Thymus (tissue), 11 donors: ENCODE data around the gene FKRP. TPM values are rescaled to one million over a fixed set of nuclear protein-coding genes. Genes with fewer than 3 reads are reported as not detected.

ENCODE experiments used
- DNase-seq, 9 donors: peaks; one replicate each; pipeline ENCODE4 v3.0.0-alpha.2; 2013; ENCODE audit warnings: low spot score in 9 of 9, low read depth in 6 of 9, missing footprints in 1 of 9
- H3K27ac ChIP-seq, 2 donors: one replicate each; pipeline ENCODE4 v1.5.1; 2013; ENCODE audit warnings: control low read depth in 1 of 2, low read depth in 1 of 2, low read length in 1 of 2, mild to moderate bottlenecking in 1 of 2, moderate library complexity in 1 of 2
- H3K27me3 ChIP-seq, 2 donors: one replicate each; pipeline ENCODE4 v1.5.1; 2013; ENCODE audit warnings: low read length in 1 of 2; ENCODE audit not compliant: control insufficient read depth in 2 of 2, insufficient read depth in 1 of 2
- H3K36me3 ChIP-seq, 2 donors: one replicate each; pipeline ENCODE4 v1.5.1; 2013; ENCODE audit warnings: low read length in 1 of 2, mild to moderate bottlenecking in 1 of 2, moderate library complexity in 1 of 2; ENCODE audit not compliant: control insufficient read depth in 2 of 2, insufficient read depth in 2 of 2
- H3K4me1 ChIP-seq, 2 donors: one replicate each; pipeline ENCODE4 v1.5.1; 2013; ENCODE audit warnings: low read length in 2 of 2; ENCODE audit not compliant: control insufficient read depth in 2 of 2, insufficient read depth in 2 of 2
- H3K4me3 ChIP-seq, 2 donors: one replicate each; pipeline ENCODE4 v1.5.1; 2013; ENCODE audit warnings: low read length in 2 of 2, control low read depth in 1 of 2, mild to moderate bottlenecking in 1 of 2
- H3K9me3 ChIP-seq, 2 donors: one replicate each; pipeline ENCODE4 v1.5.1; 2013; ENCODE audit warnings: low read length in 1 of 2, mild to moderate bottlenecking in 1 of 2; ENCODE audit not compliant: control insufficient read depth in 2 of 2, insufficient read depth in 1 of 2
- WGBS: extraction: QIAGEN DNeasy Blood & Tissue Kit; methylation state at CpG from one replicate; pipeline ENCODE4 v1.1.7; 2013; 5-methylcytosine and 5-hydroxymethylcytosine counted together
- polyA plus RNA-seq: library from polyadenylated mRNA; stranded (reverse); fragments of 200-250 nt; gene quantifications from one replicate; pipeline ENCODE4 v1.2.3, GENCODE V29; 2013
- total RNA-seq: library from RNA; stranded (reverse); fragments of 120-200 nt; gene quantifications from one replicate; pipeline ENCODE4 v1.2.4, GENCODE V29; 2013
- donor health status: healthy.

The FKRP gene
- total and polyA plus RNA-seq, 2 donors = 6.2 to 13.5 TPM

GRCh38 chr19:46718157-46718933 is 27.5 kb upstream of the FKRP start:
- peaks cover 42 to 47% of the 10 kb centered on the region in 2 donors for H3K36me3 ChIP-seq
- peaks cover 19 to 59% of the 10 kb centered on the region in 2 donors for H3K4me1 ChIP-seq
- peak overlapping the region; percentile 93 to 96 for H3K4me3 ChIP-seq
- peak in 5 of 9 donors; percentile 54 to 85 (median 63) for DNase-seq
- WGBS = 21% methylated on average over 17 of the region's 17 CpGs
- no peaks in the 10 kb centered on the region for H3K9me3 ChIP-seq
- no peaks in the 10 kb centered on the region for H3K27me3 ChIP-seq
- H3K27ac ChIP-seq = peak overlapping the region; percentile 97

- Histone ChIP-seq H3K9me3 (no peaks in the 10 kb centered on the region), H3K4me3 (no peak overlapping the region), H3K27ac (peak overlapping the region; percentile 97), H3K36me3 (peaks cover 49 to 52% of the 10 kb centered on the region in 2 donors), H3K27me3 (no peaks in the 10 kb centered on the region), H3K4me1 (peaks cover 17 to 61% of the 10 kb centered on the region in 2 donors)
- no peak for DNase-seq
- WGBS = 69% methylated on average over 15 of the region's 15 CpGs
These were observed 26.8 kb upstream of the FKRP start for GRCh38 chr19:46718934-46719622.

GRCh38 chr19:46719629-46720502 is 26.0 kb upstream of the FKRP start:
- peaks cover 17 to 57% of the 10 kb centered on the region in 2 donors for H3K4me1 ChIP-seq
- H3K9me3 ChIP-seq = no peaks in the 10 kb centered on the region
- WGBS = 94% methylated on average over 25 of the region's 25 CpGs
- peaks cover 57 to 60% of the 10 kb centered on the region in 2 donors for H3K36me3 ChIP-seq
- no peaks in the 10 kb centered on the region for H3K27me3 ChIP-seq
- peak overlapping the region in 1 of 2 donors; percentile 48 for H3K27ac ChIP-seq
- DNase-seq = no peak
- H3K4me3 ChIP-seq = no peak overlapping the region

- H3K4me3 ChIP-seq = no peak overlapping the region
- no peak overlapping the region for H3K27ac ChIP-seq
- peaks cover 65 to 68% of the 10 kb centered on the region in 2 donors for H3K36me3 ChIP-seq
- no peak for DNase-seq
- H3K9me3 ChIP-seq = no peaks in the 10 kb centered on the region
- no peaks in the 10 kb centered on the region for H3K27me3 ChIP-seq
- peaks cover 17 to 51% of the 10 kb centered on the region in 2 donors for H3K4me1 ChIP-seq
- 97% methylated on average over 22 of the region's 22 CpGs for WGBS
These were observed 25.2 kb upstream of the FKRP start for GRCh38 chr19:46720503-46721239.

GRCh38 chr19:46721269-46722003 is 24.4 kb upstream of the FKRP start:
- Histone ChIP-seq H3K27ac (no peak overlapping the region), H3K4me3 (no peak overlapping the region)
- WGBS = 97% methylated on average over 16 of the region's 16 CpGs

GRCh38 chr19:46722004-46722380 is 23.9 kb upstream of the FKRP start:
- DNase-seq = no peak
- Histone ChIP-seq H3K27me3 (no peaks in the 10 kb centered on the region), H3K27ac (no peak overlapping the region), H3K9me3 (no peaks in the 10 kb centered on the region), H3K4me1 (peaks cover 17 to 49% of the 10 kb centered on the region in 2 donors), H3K4me3 (no peak overlapping the region), H3K36me3 (peaks cover 79 to 81% of the 10 kb centered on the region in 2 donors)
- WGBS = 93% methylated on average over 17 of the region's 17 CpGs

More at GRCh38 chr19:46721269-46722003, 24.4 kb upstream of the FKRP start:
- peaks cover 17 to 49% of the 10 kb centered on the region in 2 donors for H3K4me1 ChIP-seq
- H3K9me3 ChIP-seq = no peaks in the 10 kb centered on the region
- no peak for DNase-seq
- H3K36me3 ChIP-seq = peaks cover 73 to 76% of the 10 kb centered on the region in 2 donors
- no peaks in the 10 kb centered on the region for H3K27me3 ChIP-seq

GRCh38 chr19:46722421-46723022 is 23.3 kb upstream of the FKRP start:
- Histone ChIP-seq H3K9me3 (no peaks in the 10 kb centered on the region), H3K27me3 (no peaks in the 10 kb centered on the region), H3K36me3 (peaks cover 84 to 86% of the 10 kb centered on the region in 2 donors), H3K4me1 (peaks cover 15 to 44% of the 10 kb centered on the region in 2 donors), H3K4me3 (no peak overlapping the region), H3K27ac (no peak overlapping the region)
- 72% methylated on average over 25 of the region's 25 CpGs for WGBS
- DNase-seq = peak in 1 of 9 donors; percentile 37
